T-helper 2 cell treated with Interferon-gamma antibody and Interleukin-4, amounts not matched to agents 100 ng/mL and 5 ng/mL, for 36 hours (primary cell): Measurements from ENCODE around the gene KCTD10. TPM values are rescaled to one million over a fixed set of nuclear protein-coding genes. Genes with fewer than 3 reads are reported as not detected.
"Not testable (repeated sequence)": the region's sequence is repeated elsewhere in the genome, so short reads cannot be mapped to it uniquely, and the experiment has no call there.

Experiments used
- intact Hi-C: fragments of 100-400 bp; cut with micrococcal nuclease; formaldehyde crosslinking; loops from one replicate; pipeline ENCODE4 v1.15.1; 2023
- total RNA-seq: library from RNA; stranded (reverse); gene quantifications from 2 replicates; pipeline ENCODE4 v1.2.3, GENCODE V29; 2022

Gene KCTD10
- total RNA-seq, 1 donor from 2014 or later, result 36.5 TPM

DNA sequence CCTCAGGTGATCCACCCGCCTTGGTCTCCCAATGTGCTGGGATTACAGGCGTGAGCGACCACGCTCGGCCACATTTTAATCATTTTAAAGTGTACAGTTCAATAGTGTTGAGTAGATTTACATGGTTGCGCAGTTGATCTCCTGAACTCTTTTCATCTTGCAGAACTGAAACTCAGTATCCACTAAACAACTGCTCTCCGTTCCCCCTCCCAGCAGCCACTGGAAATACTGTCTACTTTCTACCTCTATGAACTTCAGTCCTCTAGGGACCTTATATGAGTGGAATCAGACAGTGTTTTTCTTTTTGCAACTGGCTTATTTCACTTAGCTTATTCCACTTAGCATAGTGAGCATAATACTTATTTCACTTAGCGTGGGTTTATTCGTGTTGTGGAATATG lies 53.7 kb downstream of the KCTD10 start:
- intact Hi-C loops, result no loop called here

DNA sequence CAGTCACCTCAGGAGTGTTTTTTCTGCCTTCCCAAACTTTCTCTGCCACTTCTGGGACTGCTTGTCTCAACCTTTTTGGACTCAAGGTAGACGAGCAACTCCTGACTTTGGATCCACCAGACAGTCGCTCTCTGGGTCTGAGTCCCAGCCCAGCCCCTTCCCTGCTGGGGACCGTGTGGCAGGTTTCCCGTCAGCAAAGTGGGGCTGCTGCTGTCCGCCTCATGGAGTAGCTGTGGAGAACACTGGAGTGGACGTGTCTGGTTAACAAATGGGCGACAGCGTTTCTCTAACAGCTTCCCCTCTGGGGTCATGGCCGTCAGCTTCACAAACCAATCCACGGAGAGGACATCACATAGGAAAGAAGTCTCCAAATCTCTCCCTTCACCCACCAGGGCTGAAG lies 54.8 kb downstream of the KCTD10 start:
- intact Hi-C loops, result no loop called here

DNA sequence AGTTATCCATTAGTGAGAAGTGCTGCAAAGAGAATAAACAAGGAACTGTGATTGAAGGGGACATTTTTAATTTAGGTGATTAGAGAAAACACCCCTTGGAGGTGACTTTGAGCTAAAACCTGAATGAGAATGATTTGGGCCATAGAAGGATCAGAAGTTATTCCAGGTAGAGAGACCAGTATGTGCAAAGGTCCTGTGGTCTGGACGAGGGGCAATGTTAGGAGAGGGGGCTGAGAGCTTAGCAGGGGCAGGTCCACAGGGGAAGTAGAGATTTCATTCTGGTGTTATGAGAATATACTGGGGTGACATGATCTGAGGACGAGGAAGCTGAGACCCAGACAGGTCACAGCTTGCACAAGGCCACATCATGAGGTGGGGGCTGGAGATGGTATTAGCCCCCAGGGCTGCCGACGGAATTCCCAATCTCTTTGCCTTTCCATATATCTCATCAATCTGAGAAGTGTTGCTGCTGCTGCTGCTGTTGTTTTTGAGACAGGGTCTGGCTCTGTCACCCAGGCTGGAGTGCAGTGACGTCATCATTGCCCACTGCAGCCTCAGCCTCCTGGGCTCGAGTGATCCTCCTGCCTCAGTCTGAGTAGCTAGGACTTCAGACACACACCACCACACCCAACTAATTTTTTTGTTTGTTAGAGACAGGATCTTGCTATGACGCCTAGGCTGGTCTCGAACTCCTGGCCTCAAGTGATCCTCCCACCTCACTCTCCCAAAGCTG lies 55.6 kb downstream of the KCTD10 start:
- intact Hi-C loops, result no loop called here

DNA sequence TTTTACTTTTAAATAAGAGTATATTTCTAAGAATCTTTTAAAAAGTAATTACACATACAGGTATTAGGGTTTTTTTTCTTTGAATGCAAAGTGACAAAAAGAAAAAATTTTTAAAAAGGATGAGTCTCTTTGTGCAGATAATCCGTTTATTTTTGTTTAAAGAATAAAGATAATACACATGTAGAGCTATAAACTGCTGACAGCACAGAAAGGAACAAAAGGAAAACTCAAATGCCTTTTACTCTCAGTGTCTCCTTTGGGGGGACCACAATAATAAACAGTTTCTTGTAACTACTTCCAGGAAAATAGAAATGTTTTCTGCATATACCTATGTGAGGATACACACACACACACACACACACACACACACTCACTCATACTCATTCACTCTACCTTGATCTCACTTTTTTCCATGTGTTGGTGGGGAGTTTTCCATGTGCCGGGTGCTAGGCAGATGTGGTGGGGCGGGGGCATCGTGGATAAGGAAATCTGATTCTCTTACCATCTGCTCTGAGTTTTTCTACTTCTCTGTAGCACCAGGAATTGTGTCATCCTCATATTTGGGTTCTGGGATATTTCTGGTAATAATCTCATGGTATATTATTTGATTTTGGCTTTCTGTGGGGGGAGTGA lies 58.1 kb downstream of the KCTD10 start:
- intact Hi-C loops, result no loop called here

DNA sequence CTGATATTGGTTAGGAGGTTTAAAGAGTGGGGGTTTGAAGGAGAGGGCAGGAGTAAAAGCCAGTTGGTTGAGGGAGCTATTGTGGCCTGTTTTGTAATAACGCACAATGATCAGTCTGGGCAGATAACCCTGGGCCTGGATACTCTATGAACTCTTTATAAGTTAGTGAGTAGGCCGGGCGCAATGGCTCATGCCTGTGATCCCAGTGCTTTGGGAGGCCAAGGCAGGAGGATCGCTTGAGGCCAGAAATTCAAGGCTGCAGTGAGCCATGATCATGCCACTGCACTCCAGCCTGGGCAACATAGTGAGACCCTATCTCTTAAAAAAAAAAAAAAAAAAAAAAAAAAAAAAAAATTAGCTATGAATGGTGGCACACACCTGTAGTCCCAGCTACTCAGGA lies 71.0 kb downstream of the KCTD10 start:
- intact Hi-C loops, result not testable (repeated sequence)

DNA sequence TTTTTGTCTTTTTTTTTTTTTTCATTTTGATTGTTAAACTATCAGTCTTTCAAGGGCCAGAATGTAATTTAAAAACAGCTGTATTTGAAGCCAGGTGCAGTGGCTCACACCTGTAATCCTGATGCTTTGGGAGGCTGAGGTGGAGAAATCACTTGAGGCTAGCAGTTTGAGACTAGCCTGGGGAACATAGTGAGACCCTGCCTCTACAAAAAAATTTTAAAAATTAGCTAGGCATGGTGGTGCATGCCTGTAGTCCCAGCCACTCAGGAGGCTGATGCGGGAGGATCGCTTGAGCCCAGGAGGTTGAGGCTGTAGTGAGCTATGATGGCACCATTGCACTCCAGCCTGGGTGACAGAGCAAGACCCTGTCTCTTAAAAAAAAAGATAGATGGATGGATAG lies 72.3 kb downstream of the KCTD10 start:
- intact Hi-C loops, result not testable (repeated sequence)

Other genes with a start within 250 kb of the KCTD10 start
- gene FOXN4, start 168.0 kb downstream of the KCTD10 start, total RNA-seq, result not detected in 2 replicates
- gene MYO1H, start 129.4 kb downstream of the KCTD10 start, total RNA-seq, result not detected in 2 replicates
- gene UBE3B, start 334 bp upstream of the KCTD10 start, total RNA-seq, result 30.2 and 34.6 TPM in 2 replicates
- 32.2 and 36.2 TPM in 2 replicates for gene MMAB, start 96.2 kb upstream of the KCTD10 start, total RNA-seq
- 14.6 and 15.6 TPM in 2 replicates for gene MVK, start 96.5 kb upstream of the KCTD10 start, total RNA-seq
- gene FAM222A, start 236.5 kb upstream of the KCTD10 start, total RNA-seq, result 1.1 and 1.4 TPM in 2 replicates